Measurements from ENCODE around the gene GGTLC3. TPM values are rescaled to one million over a fixed set of nuclear protein-coding genes. Genes with fewer than 3 reads are reported as not detected.
"Not testable (repeated sequence)": the region's sequence is repeated elsewhere in the genome, so short reads cannot be mapped to it uniquely, and the experiment has no call there.

Gene GGTLC3
- total RNA-seq: not detected in 2 replicates
- long read RNA-seq: 0 reads

DNA sequence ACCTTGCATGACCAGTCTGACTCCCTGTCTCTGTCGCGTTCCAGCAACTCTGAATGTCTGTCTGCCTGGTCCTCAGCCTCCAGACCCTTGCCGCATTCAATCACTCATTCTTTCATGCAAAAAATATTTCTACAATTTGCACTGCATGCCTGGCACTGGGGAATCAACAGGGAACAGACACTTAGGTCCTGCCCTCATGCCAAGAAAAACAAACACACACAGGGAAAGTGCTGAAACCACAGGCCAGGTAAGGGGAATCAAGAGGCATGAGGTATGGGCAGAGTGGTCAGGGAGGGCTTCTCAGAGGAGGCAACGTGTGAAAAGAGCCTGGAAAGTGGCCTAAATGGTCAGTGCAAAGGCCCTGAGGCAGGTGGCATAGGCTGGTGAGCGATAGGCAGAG lies at the start of gene GGTLC3:
GGTLC3 (minus strand) TSS at position 101 of the 400 bp plus-strand sequence. CDS start 264 bp downstream, outside the sequence.
- H3K27me3 Mint-ChIP-seq (ENCODE audit: unreplicated experiment); H3K36me3 Mint-ChIP-seq (ENCODE audit: unreplicated experiment); H3K27ac Mint-ChIP-seq (ENCODE audit: unreplicated experiment); H3K4me1 Mint-ChIP-seq (ENCODE audit: unreplicated experiment); H3K4me3 Mint-ChIP-seq (ENCODE audit: unreplicated experiment); H3K9me3 Mint-ChIP-seq (ENCODE audit: unreplicated experiment); DNase-seq (ENCODE audit: extremely low spot score, unreplicated experiment): not testable (repeated sequence)

DNA sequence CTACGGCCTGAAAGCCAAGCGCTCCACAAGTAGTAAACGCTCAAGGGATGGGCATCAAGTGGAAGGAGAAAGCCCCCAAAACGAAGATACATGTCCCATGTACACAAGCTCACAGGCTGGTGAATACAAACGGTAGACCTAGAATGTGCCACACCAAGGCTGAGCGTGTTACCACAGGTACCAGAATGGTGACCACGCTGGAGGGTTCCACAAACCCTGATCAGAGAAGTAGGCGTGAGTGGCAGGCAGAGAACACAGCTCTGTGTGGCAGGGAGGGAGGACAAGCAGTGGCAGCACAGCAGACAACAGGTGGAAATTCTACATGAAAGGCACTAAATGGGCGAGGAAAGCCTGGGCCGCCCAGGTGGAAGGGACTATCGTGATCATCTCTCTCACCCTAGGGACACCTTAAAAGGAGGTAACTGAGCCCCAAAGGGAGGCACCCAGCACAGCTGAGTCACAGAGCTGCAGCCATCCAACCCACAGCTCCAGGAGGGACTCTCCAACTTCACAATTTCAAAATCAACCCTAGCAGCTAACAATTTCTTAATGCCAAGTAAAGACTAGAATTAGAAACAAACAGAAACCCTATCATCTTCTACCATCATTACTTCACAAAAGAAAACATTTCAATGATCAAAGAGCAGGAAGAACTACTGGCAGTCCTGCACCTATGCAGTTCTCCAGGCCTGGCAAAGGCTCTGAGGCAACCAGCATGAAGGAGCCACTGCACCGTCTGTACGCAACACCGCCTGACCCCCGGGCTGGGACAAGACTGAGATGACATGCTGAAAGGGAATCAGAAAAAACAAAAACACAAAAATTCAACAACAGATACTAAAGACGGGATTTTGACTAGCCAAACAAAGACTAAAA lies 42.4 kb upstream of the GGTLC3 start:
- H3K27ac Mint-ChIP-seq (ENCODE audit: unreplicated experiment); H3K27me3 Mint-ChIP-seq (ENCODE audit: unreplicated experiment); H3K4me3 Mint-ChIP-seq (ENCODE audit: unreplicated experiment); H3K36me3 Mint-ChIP-seq (ENCODE audit: unreplicated experiment); H3K9me3 Mint-ChIP-seq (ENCODE audit: unreplicated experiment); DNase-seq (ENCODE audit: extremely low spot score, unreplicated experiment); H3K4me1 Mint-ChIP-seq (ENCODE audit: unreplicated experiment): not testable (repeated sequence)

GRCh38 chr22:18558939-18559338 lies 41.0 kb upstream of the GGTLC3 start:
- not testable (repeated sequence) for H3K27me3 Mint-ChIP-seq (ENCODE audit: unreplicated experiment); H3K27ac Mint-ChIP-seq (ENCODE audit: unreplicated experiment); H3K36me3 Mint-ChIP-seq (ENCODE audit: unreplicated experiment); H3K4me1 Mint-ChIP-seq (ENCODE audit: unreplicated experiment); H3K4me3 Mint-ChIP-seq (ENCODE audit: unreplicated experiment); DNase-seq (ENCODE audit: extremely low spot score, unreplicated experiment); H3K9me3 Mint-ChIP-seq (ENCODE audit: unreplicated experiment)

DNA sequence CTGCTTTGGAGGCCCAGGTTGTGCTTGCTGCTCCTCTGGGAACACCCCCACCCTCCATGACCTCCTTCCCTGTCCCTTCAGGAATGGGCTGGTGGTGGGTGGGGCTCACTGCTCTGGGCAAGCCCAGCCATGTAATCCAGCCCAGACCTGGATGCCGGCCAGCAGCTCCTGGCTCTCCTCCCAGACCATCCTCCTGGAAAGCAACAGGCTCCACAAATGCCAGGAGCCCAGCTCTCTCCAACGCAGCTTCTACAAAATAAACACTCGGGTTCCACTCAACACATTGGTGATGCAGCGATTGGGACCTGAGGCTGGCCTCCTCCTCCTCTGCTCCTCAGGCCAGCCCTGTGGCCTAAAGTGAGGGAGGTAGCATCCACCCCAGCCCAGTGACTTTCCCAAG lies 40.6 kb upstream of the GGTLC3 start:
- H3K4me1 Mint-ChIP-seq (ENCODE audit: unreplicated experiment); H3K27ac Mint-ChIP-seq (ENCODE audit: unreplicated experiment); H3K27me3 Mint-ChIP-seq (ENCODE audit: unreplicated experiment); H3K4me3 Mint-ChIP-seq (ENCODE audit: unreplicated experiment); H3K36me3 Mint-ChIP-seq (ENCODE audit: unreplicated experiment); H3K9me3 Mint-ChIP-seq (ENCODE audit: unreplicated experiment); DNase-seq (ENCODE audit: extremely low spot score, unreplicated experiment): not testable (repeated sequence)

GRCh38 chr22:18554280-18555256 lies 36.6 kb upstream of the GGTLC3 start:
- not testable (repeated sequence) for H3K4me3 Mint-ChIP-seq (ENCODE audit: unreplicated experiment)

GRCh38 chr22:18552839-18553597 lies 35.1 kb upstream of the GGTLC3 start:
- H3K4me1 Mint-ChIP-seq (ENCODE audit: unreplicated experiment); H3K9me3 Mint-ChIP-seq (ENCODE audit: unreplicated experiment); H3K27ac Mint-ChIP-seq (ENCODE audit: unreplicated experiment); DNase-seq (ENCODE audit: extremely low spot score, unreplicated experiment); H3K36me3 Mint-ChIP-seq (ENCODE audit: unreplicated experiment); H3K4me3 Mint-ChIP-seq (ENCODE audit: unreplicated experiment); H3K27me3 Mint-ChIP-seq (ENCODE audit: unreplicated experiment): not testable (repeated sequence)

More at GRCh38 chr22:18554280-18555256, 36.6 kb upstream of the GGTLC3 start:
- H3K27me3 Mint-ChIP-seq (ENCODE audit: unreplicated experiment); H3K36me3 Mint-ChIP-seq (ENCODE audit: unreplicated experiment); H3K9me3 Mint-ChIP-seq (ENCODE audit: unreplicated experiment); H3K4me1 Mint-ChIP-seq (ENCODE audit: unreplicated experiment); DNase-seq (ENCODE audit: extremely low spot score, unreplicated experiment); H3K27ac Mint-ChIP-seq (ENCODE audit: unreplicated experiment): not testable (repeated sequence)

GRCh38 chr22:18551046-18551445 lies 33.1 kb upstream of the GGTLC3 start:
- not testable (repeated sequence) for H3K4me3 Mint-ChIP-seq (ENCODE audit: unreplicated experiment); H3K36me3 Mint-ChIP-seq (ENCODE audit: unreplicated experiment); H3K27me3 Mint-ChIP-seq (ENCODE audit: unreplicated experiment); H3K27ac Mint-ChIP-seq (ENCODE audit: unreplicated experiment); H3K4me1 Mint-ChIP-seq (ENCODE audit: unreplicated experiment); DNase-seq (ENCODE audit: extremely low spot score, unreplicated experiment); H3K9me3 Mint-ChIP-seq (ENCODE audit: unreplicated experiment)

- not testable (repeated sequence) for H3K27me3 Mint-ChIP-seq (ENCODE audit: unreplicated experiment); H3K27ac Mint-ChIP-seq (ENCODE audit: unreplicated experiment); H3K9me3 Mint-ChIP-seq (ENCODE audit: unreplicated experiment); H3K4me1 Mint-ChIP-seq (ENCODE audit: unreplicated experiment); DNase-seq (ENCODE audit: extremely low spot score, unreplicated experiment); H3K36me3 Mint-ChIP-seq (ENCODE audit: unreplicated experiment); H3K4me3 Mint-ChIP-seq (ENCODE audit: unreplicated experiment)
Measured at GRCh38 chr22:18549458-18550179, 31.7 kb upstream of the GGTLC3 start.

DNA sequence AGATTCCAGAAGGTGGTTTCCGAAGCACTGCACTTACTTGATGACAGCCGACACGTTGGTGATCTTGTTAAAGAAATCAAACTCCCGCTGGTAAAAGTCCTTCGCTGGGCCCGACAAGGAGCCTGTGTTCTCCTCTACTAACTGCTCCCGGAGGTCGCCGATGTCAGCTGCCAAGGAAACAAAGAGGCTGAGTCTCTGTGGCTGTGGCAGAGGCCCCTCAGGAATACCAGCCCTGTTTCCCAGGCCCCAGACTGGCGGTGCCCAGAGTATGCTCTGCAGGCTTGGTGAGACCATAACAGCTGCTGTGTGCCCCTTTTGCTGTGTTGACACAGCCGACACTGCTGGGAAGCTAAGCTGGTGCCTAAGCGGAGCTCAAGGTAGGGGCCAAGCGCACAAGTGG lies 26.7 kb upstream of the GGTLC3 start:
- H3K4me1 Mint-ChIP-seq (ENCODE audit: unreplicated experiment); H3K9me3 Mint-ChIP-seq (ENCODE audit: unreplicated experiment); DNase-seq (ENCODE audit: extremely low spot score, unreplicated experiment); H3K4me3 Mint-ChIP-seq (ENCODE audit: unreplicated experiment); H3K27ac Mint-ChIP-seq (ENCODE audit: unreplicated experiment); H3K27me3 Mint-ChIP-seq (ENCODE audit: unreplicated experiment); H3K36me3 Mint-ChIP-seq (ENCODE audit: unreplicated experiment): not testable (repeated sequence)

DNA sequence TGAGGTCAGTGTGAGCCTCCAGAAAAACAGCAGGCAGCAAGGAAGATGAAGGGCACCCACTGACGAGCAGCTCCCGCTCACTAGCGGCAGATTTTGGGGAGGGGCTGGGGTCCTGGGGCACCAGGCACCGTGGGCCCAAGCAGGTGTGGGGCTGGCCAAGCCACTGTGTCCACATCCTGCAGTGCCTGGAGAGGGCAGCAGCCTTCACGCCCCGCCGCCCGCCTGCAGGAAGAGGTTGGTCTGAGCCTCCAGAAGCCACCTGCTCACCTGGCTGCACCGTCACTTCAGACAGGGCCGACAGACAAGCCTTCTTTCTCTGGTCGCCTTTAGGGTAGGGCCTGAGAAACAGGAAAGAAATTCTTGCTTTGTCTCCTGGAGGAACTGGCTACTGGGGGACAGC lies 25.4 kb upstream of the GGTLC3 start:
- not testable (repeated sequence) for DNase-seq (ENCODE audit: extremely low spot score, unreplicated experiment); H3K9me3 Mint-ChIP-seq (ENCODE audit: unreplicated experiment); H3K27me3 Mint-ChIP-seq (ENCODE audit: unreplicated experiment); H3K4me1 Mint-ChIP-seq (ENCODE audit: unreplicated experiment); H3K4me3 Mint-ChIP-seq (ENCODE audit: unreplicated experiment); H3K27ac Mint-ChIP-seq (ENCODE audit: unreplicated experiment); H3K36me3 Mint-ChIP-seq (ENCODE audit: unreplicated experiment)

DNA sequence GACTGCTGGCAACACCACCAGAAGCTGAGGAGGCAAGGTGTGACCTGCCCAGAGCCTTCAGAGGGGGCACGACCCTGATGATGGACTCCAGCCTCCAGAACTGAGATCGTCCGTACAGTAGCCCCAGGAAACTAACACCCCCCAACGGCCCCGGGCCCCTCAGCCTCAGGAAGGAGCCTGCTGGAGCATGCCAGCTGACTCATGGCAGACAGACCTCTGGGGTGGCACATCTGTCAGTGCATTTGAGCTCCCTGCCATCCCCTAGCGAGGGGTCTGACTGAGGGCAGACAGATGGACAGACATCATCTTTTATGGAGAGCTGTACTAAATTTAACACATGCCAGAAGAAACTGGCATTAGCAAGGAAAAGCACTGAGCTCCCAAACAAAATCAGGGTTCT lies 22.0 kb upstream of the GGTLC3 start:
- not testable (repeated sequence) for H3K36me3 Mint-ChIP-seq (ENCODE audit: unreplicated experiment); DNase-seq (ENCODE audit: extremely low spot score, unreplicated experiment); H3K4me3 Mint-ChIP-seq (ENCODE audit: unreplicated experiment); H3K4me1 Mint-ChIP-seq (ENCODE audit: unreplicated experiment); H3K27me3 Mint-ChIP-seq (ENCODE audit: unreplicated experiment); H3K27ac Mint-ChIP-seq (ENCODE audit: unreplicated experiment); H3K9me3 Mint-ChIP-seq (ENCODE audit: unreplicated experiment)

All from osteocyte (in vitro differentiated cells).